ENCODE measurements around the gene PIGP.
"Not testable (repeated sequence)": the region's sequence is repeated elsewhere in the genome, so short reads cannot be mapped to it uniquely, and the experiment has no call there.

Gene PIGP

DNA sequence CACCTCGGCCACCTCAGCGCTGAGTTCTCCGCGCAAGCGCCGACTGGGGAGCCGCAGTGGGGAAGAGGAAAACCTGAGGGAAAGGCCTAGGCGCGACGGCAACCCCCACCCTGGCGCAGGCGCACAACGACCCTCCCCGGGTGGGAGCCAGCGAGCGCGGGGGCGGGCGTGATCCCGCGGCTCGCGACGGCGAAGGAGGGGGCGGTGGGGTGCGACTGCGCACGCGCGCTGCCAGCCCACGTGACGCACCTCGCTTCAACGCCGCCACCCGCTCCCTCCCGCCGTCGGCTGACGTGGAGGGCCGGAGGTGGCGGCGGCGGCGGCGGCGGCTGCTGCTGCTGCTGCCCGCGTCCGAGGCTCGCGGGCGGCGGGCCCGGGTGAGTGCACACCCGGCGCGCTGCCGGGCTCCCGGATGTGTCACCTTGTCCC lies at the start of gene PIGP, which contains the start of gene TTC3:
PIGP (minus strand) TSS at position 84 of the 429 bp plus-strand sequence. CDS start 556 bp downstream, outside the sequence.
TTC3 (plus strand) TSS at position 267 of the 429 bp plus-strand sequence. CDS start 14,004 bp downstream, outside the sequence.
- DNase-seq (ENCODE audit: low read depth in 3 of 3): peak; percentile 91 to 93 (median 92)

DNA sequence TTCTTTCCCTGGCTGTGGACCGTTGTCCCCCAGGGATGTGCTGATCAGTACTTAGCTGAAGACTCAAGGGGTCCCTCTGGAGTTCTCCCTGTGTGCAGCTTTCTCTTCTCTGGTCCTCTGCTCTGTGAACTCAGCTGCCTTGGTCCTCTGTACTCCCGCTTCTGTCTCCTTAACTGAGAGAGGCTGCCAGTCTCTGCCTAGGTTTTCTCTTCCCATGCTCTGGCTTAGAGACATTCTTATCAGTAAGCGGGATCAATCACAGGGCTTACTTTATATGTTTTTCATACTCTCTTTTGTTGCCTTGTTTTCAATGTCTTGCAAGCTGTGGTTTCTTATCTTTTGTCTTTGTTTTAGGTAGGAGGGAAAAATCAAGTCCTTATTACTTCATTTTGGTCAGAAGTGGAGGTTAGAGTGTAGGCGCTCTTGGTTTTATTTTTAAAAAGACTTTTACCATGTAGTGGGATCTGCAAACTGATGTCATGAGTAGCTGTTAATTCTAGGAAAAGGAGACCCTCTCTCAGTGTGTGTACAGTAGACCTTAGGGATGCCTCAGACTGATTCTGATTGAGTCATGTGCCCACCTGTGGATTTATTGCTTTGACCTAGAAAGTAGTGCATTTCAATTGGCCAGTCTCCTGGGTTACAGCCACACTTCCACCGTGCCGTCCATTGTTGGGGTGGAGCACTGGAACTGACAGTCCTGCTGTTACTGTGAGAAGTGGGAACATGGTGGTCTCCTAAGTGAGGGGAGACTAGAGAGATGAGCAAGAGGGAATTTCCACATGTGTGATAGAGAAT lies 46.7 kb upstream of the PIGP start:
- no peak for DNase-seq (ENCODE audit: low read depth in 3 of 3)

DNA sequence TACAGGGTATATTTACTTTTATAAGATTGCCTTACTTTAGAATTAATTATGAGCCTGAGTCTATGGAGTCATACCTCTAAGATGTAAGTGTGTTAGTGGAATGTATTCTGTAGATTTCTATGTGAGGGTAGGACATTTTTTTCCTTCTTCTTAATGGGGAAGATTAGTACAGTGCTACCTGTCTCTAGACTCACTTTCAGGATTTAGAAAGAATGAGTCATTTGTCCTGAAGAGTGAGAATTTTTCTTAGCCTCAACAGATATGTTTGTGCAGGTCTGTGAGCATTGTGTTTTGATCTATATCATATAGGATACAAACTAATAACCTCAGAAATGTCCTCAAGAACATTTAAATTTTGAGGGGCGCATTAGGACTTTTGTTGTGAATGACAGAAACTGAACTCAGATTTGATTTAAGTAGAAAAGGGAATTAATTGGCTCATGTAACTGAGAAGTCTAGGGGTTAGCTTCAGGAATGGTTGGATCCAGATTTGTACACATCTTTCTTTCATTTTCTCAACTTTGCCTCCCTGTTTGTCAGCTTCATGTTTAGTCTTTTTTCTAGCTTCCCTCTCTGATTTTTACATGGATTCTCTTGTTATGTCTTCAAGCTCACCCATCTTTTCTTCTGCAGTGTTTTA lies 45.4 kb upstream of the PIGP start:
- DNase-seq (ENCODE audit: low read depth in 3 of 3): no peak

DNA sequence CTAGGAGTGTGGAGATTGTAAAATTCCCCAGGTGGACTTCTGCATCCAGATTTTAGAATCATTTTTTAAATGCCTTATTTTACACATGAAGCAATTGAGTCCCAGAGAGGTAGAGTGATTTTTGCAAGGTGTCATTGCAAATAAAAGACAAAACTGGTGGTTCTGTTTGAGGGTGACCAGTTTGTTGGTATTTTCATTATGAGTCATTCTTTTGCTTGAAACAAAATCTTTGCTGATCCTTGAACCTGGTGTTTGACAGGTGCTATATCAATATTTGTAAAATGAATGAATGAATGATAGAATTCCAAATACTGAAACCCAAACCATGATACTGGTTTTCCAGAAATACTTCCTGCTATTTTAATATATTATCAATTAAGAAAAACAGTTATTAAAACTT lies 44.3 kb upstream of the PIGP start:
- DNase-seq (ENCODE audit: low read depth in 3 of 3): no peak

DNA sequence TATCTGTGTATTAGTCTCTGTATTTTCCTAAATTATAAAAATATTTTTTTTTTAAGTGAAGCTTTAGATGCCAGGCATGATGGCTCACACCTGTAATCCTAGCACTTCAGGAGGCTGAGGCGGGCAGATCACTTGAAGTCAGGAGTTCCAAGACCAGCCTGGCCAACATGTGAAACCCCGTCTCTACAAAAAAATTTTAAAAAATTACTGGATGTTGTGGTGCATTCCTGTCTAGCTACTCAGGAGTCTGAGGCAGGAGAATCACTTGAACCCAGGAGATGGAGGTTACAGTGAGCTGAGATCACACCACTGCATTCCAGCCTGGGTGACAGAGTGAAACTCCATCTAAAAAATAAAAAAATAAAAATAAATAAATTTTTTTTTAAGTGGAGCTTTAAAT lies 43.6 kb upstream of the PIGP start:
- not testable (repeated sequence) for DNase-seq (ENCODE audit: low read depth in 3 of 3)

DNA sequence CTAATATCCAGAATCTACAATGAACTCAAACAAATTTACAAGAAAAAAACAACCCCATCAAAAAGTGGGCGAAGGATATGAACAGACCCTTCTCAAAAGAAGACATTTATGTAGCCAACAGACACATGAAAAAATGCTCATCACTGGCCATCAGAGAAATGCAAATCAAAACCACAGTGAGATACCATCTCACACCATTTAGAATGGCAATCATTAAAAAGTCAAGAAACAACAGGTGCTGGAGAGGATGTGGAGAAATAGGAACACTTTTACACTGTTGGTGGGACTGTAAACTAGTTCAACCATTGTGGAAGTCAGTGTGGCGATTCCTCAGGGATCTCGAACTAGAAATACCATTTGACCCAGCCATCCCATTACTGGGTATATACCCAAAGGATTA lies 41.4 kb upstream of the PIGP start:
- DNase-seq (ENCODE audit: low read depth in 3 of 3): not testable (repeated sequence)

DNA sequence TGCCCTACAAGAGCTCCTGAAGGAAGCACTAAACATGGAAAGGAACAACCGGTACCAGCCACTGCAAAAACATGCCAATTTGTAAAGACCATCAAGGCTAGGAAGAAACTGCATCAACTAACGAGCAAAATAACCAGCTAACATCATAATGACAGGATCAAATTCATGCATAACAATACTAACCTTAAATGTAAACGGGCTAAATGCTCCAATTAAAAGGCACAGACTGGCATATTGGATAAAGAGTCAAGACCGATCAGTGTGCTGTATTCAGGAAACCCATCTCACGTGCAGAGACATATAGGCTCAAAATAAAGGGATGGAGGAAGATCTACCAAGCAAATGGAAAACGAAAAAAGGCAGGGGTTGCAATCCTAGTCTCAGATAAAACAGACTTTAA lies 38.2 kb upstream of the PIGP start:
- not testable (repeated sequence) for DNase-seq (ENCODE audit: low read depth in 3 of 3)

DNA sequence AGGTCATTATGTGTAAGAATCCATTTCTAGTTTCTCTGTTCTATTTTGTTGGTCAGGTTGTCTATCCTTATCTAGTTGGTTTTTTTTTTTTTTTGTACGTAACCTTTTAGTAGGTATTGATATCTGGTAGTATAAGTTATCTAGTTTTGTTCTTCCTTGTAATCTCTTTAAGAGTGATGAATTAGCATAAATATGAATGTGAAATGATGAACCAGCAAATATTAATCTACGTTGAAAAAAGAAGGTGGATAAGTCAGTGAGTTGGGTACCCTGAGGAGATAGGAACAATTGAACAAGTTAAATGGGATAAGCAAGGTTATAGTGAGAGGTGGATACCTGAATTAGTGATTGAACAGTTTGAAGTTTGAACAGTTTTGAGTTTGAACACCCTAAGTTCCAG lies 34.1 kb upstream of the PIGP start:
- DNase-seq (ENCODE audit: low read depth in 3 of 3): no peak

DNA sequence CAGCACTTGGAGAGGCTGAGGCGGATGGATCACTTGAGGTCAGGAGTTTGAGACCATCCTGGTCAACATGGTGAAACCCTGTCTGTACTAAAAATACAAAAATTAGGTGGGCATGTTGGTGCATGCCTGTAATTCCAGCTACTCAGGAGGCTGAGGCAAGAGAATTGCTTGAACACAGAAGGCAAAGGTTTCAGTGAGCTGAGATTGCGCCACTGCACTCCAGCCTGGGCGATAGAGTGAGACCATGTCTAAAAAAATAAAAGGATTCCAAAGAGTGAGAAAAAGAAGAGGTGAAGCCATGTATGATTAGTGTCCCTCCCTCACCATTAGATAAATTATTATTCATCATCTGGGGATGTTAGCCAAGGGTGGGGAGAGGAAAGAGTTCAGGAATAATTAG lies 29.9 kb upstream of the PIGP start:
- not testable (repeated sequence) for DNase-seq (ENCODE audit: low read depth in 3 of 3)

DNA sequence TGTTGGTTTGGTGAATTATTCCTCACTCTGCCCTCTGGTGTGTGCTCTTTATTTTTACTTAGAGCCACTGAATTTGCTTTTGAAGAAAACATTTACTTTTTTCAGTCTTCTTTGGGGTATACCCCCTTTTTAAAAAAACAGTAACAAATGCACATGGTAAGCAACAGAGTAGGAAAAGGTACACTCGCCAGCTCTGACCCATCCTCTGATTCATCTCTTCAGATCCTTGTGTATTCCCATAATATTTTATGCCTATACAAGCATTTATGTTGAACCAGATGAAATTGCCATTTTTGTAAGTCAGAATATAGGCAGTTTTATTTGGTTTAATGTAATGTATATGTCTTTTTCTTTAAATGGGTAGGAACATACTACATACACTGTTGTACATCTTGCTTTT lies 28.5 kb upstream of the PIGP start:
- DNase-seq (ENCODE audit: low read depth in 3 of 3): no peak

DNA sequence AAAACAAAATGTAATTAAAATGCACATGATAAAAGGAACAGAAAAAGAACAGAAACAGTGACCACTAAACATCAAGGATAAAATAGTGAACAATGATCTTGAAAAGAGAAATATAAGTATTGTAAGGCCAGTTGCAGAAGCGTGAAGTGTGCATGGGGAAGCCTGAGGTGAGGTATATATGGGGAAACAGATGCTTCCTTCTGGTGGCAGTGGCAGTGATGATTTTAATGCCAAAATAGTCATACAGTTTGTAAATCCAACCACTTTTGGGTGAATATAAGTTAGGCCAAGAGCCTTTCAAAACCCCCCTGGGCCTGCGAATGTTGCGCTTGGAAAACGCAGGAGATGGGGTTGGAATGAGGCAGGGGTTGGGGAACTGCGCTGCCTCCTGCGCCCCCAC lies 27.4 kb upstream of the PIGP start:
- no peak for DNase-seq (ENCODE audit: low read depth in 3 of 3)

DNA sequence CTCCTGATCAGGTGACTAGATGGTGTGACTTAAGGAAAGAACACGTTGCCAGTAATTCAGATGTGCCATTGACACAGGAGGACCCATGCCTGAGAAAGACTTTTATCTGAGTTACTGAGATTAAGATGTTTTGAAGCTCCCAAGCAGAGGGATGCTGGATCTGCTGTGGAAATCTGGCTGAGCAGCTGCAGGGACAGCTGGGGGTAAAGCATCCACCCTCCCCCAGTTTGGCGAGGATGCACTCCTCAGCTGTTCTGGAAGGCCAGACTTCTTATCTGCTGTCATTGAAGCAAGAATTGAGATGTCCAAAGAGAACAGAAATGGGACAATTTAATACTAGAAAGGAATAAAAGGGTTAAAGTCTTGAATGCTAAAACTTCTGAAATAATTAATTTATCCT lies 25.9 kb upstream of the PIGP start:
- DNase-seq (ENCODE audit: low read depth in 3 of 3): no peak

DNA sequence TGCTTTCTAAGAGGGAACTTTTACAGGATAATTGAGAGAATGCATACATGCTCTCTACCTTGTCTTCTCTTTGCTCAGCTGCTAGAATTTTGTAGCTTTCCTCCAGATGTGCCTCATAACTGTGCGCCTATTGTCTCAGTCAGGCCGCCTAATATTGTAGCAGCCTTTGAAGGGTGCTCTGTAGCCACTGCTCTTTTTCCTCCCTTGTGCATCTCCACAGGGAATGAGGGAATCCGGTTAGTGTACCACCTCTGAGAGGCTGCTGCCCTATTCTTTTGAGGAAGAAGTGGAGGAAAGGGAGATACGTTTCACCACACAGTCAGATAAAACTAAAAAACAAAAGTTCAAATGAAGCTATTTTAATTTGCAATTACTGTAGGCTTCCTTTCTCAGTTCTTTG lies 22.9 kb upstream of the PIGP start:
- no peak for DNase-seq (ENCODE audit: low read depth in 3 of 3)

DNA sequence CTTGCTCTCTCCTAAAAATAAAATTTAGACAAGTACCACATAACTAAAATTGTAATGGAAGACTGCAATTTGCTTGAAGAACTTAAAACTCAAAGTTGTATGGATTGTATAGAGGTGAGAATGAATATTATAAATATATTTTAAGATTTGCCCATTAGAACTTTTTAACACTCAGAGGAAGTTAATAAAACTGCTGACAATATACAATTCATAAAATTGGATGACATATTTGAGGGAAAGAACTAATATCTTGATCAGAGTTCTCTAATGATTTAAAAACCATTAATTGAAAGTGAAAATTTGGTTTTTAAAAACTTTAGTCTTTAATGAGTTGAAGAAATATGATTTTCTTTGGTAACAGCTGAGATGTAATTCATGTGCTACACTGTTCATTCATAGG lies 21.1 kb upstream of the PIGP start:
- no peak for DNase-seq (ENCODE audit: low read depth in 3 of 3)

DNA sequence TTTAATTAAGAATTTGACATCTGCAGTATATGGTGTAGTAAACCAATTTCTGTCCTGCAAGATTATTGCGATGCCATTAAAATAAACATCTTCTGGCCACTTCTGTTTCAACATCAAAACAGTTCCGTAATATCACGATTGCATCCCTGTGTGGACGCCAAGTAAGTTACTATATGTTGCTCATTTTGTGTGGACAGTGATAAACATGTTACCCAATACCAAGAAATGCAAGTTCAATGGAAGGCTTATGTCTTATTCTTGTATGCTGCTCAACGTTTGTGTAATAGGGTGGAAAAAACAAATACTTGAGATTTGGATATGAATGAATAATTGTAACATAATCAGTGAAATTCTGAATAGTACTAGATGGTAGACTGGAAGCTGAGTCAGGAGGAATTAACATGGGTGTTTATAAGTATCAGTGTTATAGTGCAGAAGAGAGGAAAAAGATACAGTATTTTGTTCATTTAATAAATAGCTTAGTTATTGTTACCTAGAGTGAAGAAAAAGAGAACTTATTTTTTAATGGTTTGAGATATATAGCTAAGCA lies 15.4 kb upstream of the PIGP start:
- DNase-seq (ENCODE audit: low read depth in 3 of 3): no peak

DNA sequence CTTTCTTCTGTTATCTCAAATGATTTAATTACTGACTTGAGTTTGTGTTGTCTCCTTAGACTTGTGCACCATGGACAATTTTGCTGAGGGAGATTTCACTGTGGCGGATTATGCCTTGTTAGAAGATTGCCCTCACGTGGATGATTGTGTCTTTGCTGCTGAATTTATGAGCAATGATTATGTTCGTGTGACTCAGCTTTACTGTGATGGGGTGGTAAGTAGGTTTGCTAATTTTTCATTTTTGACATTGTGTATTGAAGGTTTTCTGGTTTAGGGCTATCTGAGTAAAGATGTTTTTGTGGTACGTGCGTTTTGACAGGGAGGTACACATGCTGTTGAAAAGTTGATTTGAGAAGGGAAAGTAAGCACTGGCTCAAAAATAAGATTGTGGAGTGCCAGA lies 14.3 kb upstream of the PIGP start:
- DNase-seq (ENCODE audit: low read depth in 3 of 3): no peak

DNA sequence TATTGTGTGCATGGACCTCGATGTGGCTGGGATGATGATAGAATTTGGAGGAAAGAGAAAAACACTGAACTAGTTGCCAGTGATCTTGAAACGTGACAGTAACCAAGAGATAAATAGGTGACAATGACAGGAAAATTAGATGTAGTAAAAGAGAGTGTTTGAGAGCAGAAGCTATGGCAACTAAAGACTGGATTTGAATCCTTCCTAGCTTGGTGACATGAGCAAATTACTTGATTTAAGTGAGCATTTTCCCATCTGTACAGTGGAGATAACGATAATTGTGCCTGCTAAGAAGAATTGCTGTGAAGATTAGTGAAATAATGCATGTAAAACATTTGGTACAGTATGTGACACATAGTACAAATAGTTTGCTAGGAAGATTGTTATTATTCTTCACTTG lies 12.9 kb upstream of the PIGP start:
- DNase-seq (ENCODE audit: low read depth in 3 of 3): no peak

DNA sequence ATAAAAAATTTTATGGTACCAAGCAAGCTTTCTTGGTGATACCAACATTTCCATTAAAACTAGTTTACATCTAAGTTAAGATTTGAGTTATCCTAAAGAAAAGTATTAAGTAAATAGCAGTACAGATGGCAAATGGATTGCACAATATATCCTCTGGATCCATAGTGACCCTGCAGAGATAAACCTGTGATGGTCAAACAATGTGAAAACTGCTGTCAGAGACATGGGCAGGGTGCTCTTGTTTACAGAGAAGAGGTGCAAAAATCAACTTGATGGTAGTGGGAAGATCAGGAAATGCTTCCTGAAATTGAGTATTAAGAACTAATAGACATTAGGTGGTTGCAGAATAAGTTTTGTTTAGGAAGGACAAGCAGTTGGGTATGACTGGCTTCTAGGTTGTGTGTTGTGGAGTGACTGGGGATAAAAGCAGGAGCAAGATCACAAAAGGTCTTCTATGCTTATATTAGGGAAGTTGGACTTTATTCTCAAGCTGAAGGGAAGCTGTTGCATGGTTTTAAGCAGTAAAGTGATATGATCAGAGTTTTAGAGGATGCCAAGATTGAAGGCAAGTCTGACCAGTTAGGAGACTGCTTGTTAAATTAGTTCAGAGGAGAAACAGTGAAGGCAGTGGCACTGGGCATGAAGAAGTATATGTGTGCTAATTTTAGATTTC lies 10.1 kb upstream of the PIGP start:
- DNase-seq (ENCODE audit: low read depth in 3 of 3): no peak

DNA sequence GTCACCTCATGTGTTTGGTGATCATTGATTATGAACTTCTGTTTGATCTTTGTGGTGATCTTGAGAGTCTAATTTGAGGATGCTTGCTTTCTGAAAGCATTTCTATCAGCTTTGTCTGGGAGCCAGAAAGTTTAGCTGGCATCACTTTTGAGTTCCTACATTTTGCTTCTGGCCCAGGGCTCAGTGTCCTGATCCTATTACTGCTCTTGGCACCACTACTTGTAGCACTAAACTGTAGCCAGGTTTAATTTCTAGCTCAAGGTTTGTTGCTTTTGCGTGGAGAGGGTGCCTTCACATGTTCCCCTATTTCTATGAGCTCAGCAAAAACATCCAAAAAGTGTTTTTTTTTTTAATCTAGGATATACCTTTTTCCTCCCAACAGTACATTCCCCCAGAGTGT lies 9.5 kb upstream of the PIGP start:
- no peak for DNase-seq (ENCODE audit: low read depth in 3 of 3)

DNA sequence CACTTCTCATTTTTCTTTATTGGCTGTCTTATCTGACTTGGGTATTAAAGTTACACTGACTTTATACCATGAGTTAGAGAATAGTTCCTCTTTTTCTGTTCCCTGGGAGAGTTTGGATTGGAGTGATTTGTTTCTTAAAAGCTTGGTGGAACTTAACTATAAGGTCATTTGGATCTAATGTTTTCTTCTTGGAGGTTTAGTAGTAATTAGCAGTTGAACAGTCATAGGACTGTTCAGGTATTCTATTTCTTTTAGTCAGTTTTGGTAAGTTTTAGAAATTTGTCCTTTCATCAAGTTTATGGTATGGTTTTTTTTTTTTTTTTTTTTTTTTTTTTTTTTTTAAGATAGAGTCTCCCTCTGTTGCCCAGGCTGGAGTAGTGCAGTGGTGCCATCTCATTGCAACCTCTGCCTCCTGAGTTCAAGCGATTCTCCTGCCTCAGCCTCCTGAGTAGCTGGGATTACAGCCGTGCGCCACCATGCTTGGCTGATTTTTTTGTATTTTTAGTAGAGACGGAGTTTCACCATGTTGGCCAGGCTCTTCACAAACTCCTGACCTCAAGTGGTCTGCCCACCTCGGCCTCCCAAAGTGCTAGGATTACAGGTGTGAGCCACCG lies 6.4 kb upstream of the PIGP start:
- DNase-seq (ENCODE audit: low read depth in 3 of 3): no peak

DNA sequence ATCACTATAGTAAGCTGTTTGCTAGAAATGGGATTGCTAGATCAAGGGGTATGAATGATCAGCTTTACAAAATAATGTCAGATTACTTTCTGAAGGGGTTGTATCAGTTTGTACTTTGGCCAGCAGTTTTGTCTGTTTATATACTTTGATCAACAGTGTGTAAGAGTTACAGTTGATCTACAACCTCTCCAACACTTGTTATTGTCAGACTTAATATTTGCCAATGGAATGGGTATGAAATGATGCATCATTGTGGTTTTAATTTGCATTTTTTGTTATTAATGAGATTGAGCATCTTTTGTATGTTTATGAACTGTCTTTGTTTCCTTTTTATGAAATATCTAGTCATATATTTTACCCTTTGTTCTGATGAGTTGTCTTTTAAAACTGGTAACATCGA lies 4.5 kb upstream of the PIGP start:
- no peak for DNase-seq (ENCODE audit: low read depth in 3 of 3)

Measured in stimulated activated CD4-positive, alpha-beta T cell treated with anti-CD3 and anti-CD28 coated beads, TNF-alpha, amount 100 ng/mL, for 48 hours (primary cell).